PC-3 (cell line): ENCODE results near the gene LAMTOR2.

Experiments used
- EZH2 ChIP-seq: fragments of 300-600 bp; sonication (generic); IDR thresholded peaks from one replicate; pipeline ENCODE4 v1.6.1; 2017; ENCODE audit warnings: antibody characterized with exemption, mild to moderate bottlenecking, low read length; ENCODE audit not compliant: unreplicated experiment
- EZH2phosphoT487 ChIP-seq: fragments of 300-600 bp; sonication (generic); IDR thresholded peaks from 2 replicates; pipeline ENCODE4 v1.6.1; 2018; ENCODE audit warnings: mild to moderate bottlenecking, antibody characterized with exemption, low read length, borderline replicate concordance
- TF ChIP-seq, protein P1 (sequence below): fragments of 300-600 bp; sonication (generic); conservative IDR thresholded peaks from 2 replicates; pipeline ENCODE4 v1.5.1; 2017; ENCODE audit warnings: antibody characterized with exemption, low read depth, mild to moderate bottlenecking, low read length

DNA sequence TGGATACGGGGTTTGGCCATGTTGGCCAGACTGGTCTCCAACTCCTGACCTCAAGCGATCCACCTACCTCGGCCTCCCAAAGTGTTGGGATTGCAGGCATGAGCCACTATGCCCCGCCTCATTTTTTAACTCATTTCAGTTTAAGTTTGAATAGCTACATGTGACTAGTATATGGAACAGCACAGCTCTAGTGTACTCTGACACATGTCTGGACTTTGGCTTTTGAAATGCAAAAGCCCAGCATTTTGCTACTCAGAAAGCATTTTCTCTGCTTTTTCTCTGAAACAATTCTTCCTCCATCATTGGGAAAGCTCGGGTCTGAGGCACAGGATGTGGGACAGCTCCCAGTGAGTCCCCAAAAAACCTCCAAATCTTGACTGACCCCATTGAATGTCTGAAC, 29.8 kb upstream of the LAMTOR2 start:
- TF ChIP-seq, protein P1, sequence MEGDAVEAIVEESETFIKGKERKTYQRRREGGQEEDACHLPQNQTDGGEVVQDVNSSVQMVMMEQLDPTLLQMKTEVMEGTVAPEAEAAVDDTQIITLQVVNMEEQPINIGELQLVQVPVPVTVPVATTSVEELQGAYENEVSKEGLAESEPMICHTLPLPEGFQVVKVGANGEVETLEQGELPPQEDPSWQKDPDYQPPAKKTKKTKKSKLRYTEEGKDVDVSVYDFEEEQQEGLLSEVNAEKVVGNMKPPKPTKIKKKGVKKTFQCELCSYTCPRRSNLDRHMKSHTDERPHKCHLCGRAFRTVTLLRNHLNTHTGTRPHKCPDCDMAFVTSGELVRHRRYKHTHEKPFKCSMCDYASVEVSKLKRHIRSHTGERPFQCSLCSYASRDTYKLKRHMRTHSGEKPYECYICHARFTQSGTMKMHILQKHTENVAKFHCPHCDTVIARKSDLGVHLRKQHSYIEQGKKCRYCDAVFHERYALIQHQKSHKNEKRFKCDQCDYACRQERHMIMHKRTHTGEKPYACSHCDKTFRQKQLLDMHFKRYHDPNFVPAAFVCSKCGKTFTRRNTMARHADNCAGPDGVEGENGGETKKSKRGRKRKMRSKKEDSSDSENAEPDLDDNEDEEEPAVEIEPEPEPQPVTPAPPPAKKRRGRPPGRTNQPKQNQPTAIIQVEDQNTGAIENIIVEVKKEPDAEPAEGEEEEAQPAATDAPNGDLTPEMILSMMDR = no peak
- TF ChIP-seq EZH2phosphoT487 (no peak), EZH2 (no peak)
